ENCODE results near the gene BEAN1. TPM values are rescaled to one million over a fixed set of nuclear protein-coding genes. Genes with fewer than 3 reads are reported as not detected.
"Not testable (repeated sequence)": the region's sequence is repeated elsewhere in the genome, so short reads cannot be mapped to it uniquely, and the experiment has no call there.

BEAN1 gene
- total RNA-seq, 1 donor from 2014 or later: 1.2 TPM

- H3K9me3 Mint-ChIP-seq (ENCODE audit: unreplicated experiment): no peaks in the 10 kb centered on the region
- no peaks in the 10 kb centered on the region for H3K79me2 ChIP-seq (ENCODE audit: insufficient read depth, low read length)
- DNase-seq (ENCODE audit: low read depth) (no peak), FAIRE-seq (no peak)
- no peaks in the 10 kb centered on the region for H3K36me3 ChIP-seq (ENCODE audit: insufficient read depth, low read length)
- H3K27me3 ChIP-seq (ENCODE audit: insufficient read depth, low read length): no peaks in the 10 kb centered on the region
- no peak overlapping the region for H3K27ac Mint-ChIP-seq (ENCODE audit: unreplicated experiment)
- H3K27me3 Mint-ChIP-seq (ENCODE audit: low read depth, unreplicated experiment): peaks cover 2% of the 10 kb centered on the region
- no peak overlapping the region for H2AFZ ChIP-seq (ENCODE audit: low read depth, low read length)
- no peak overlapping the region for H3K9ac ChIP-seq (ENCODE audit: low read length)
- peaks cover 60% of the 10 kb centered on the region for H3K4me1 ChIP-seq (ENCODE audit: insufficient read depth, low read length)
- H3K4me2 ChIP-seq (ENCODE audit: low read length): peak overlapping the region; percentile 15
- H3K4me3 Mint-ChIP-seq (ENCODE audit: unreplicated experiment): no peak overlapping the region
- peaks cover 40% of the 10 kb centered on the region for H3K4me1 Mint-ChIP-seq (ENCODE audit: low read depth, unreplicated experiment)
- no peak overlapping the region for H3K27ac ChIP-seq (ENCODE audit: low read depth, low read length)
- no peaks in the 10 kb centered on the region for H3K9me3 ChIP-seq (ENCODE audit: insufficient read depth, low read depth, low read length)
- H3K36me3 Mint-ChIP-seq (ENCODE audit: low read depth, unreplicated experiment): no peaks in the 10 kb centered on the region
- TF ChIP-seq, protein P1, sequence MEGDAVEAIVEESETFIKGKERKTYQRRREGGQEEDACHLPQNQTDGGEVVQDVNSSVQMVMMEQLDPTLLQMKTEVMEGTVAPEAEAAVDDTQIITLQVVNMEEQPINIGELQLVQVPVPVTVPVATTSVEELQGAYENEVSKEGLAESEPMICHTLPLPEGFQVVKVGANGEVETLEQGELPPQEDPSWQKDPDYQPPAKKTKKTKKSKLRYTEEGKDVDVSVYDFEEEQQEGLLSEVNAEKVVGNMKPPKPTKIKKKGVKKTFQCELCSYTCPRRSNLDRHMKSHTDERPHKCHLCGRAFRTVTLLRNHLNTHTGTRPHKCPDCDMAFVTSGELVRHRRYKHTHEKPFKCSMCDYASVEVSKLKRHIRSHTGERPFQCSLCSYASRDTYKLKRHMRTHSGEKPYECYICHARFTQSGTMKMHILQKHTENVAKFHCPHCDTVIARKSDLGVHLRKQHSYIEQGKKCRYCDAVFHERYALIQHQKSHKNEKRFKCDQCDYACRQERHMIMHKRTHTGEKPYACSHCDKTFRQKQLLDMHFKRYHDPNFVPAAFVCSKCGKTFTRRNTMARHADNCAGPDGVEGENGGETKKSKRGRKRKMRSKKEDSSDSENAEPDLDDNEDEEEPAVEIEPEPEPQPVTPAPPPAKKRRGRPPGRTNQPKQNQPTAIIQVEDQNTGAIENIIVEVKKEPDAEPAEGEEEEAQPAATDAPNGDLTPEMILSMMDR (IDR thresholded peaks at IDR 0.05; ENCODE audit: insufficient read depth, low read depth, low read length): no peak
- no peak for TF ChIP-seq EZH2 (IDR thresholded peaks at IDR 0.05; ENCODE audit: insufficient read depth, low read length)
- no peaks in the 10 kb centered on the region for H4K20me1 ChIP-seq (ENCODE audit: insufficient read depth, low read length)
- no peak overlapping the region for H3K4me3 ChIP-seq (ENCODE audit: insufficient read depth, low read depth, low read length)
Observed at GRCh38 chr16:66513111-66513723, 86.1 kb downstream of the BEAN1 start.

GRCh38 chr16:66514391-66514790 is 87.3 kb downstream of the BEAN1 start:
- not testable (repeated sequence) for H2AFZ ChIP-seq (ENCODE audit: low read depth, low read length); H3K9me3 ChIP-seq (ENCODE audit: insufficient read depth, low read depth, low read length); H3K27ac ChIP-seq (ENCODE audit: low read depth, low read length); H3K36me3 ChIP-seq (ENCODE audit: insufficient read depth, low read length); H3K27me3 Mint-ChIP-seq (ENCODE audit: low read depth, unreplicated experiment); H3K4me2 ChIP-seq (ENCODE audit: low read length); H3K9me3 Mint-ChIP-seq (ENCODE audit: unreplicated experiment); H3K79me2 ChIP-seq (ENCODE audit: insufficient read depth, low read length); H3K27me3 ChIP-seq (ENCODE audit: insufficient read depth, low read length); H3K36me3 Mint-ChIP-seq (ENCODE audit: low read depth, unreplicated experiment); H4K20me1 ChIP-seq (ENCODE audit: insufficient read depth, low read length); H3K27ac Mint-ChIP-seq (ENCODE audit: unreplicated experiment); FAIRE-seq; H3K4me3 Mint-ChIP-seq (ENCODE audit: unreplicated experiment); H3K4me3 ChIP-seq (ENCODE audit: insufficient read depth, low read depth, low read length); H3K9ac ChIP-seq (ENCODE audit: low read length); DNase-seq (ENCODE audit: low read depth)
- H3K4me1 ChIP-seq (ENCODE audit: insufficient read depth, low read length): peaks cover 60% of the 10 kb centered on the region
- peaks cover 38% of the 10 kb centered on the region for H3K4me1 Mint-ChIP-seq (ENCODE audit: low read depth, unreplicated experiment)

DNA sequence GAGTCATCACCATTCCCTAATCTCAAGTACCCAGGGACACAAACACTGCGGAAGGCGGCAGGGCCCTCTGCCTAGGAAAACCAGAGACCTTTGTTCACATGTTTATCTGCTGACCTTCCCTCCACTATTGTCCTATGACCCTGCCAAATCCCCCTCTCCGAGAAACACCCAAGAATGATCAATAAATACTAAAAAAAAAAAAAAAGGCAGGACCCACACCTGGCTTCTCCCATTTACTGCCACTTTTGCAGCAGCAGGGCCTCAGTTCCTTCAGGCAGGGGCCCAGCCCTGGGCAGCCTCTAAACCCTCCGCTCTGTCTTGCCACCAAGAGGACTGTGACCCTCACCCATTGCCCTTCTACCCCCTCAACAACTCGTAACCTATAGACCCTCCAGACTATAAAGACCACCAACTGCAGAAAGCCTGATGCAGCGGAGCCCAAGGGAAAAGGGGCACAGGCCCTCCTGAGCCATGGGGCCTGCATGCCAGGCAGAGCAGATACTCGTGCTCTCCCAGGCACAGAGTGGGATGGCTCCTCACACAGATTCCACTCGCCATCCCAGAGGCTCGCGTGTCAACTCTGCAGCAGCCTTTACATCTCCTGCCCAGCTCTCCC is 88.0 kb downstream of the BEAN1 start:
- DNase-seq (ENCODE audit: low read depth); H3K27ac ChIP-seq (ENCODE audit: low read depth, low read length); H3K4me3 ChIP-seq (ENCODE audit: insufficient read depth, low read depth, low read length); H3K36me3 Mint-ChIP-seq (ENCODE audit: low read depth, unreplicated experiment); H2AFZ ChIP-seq (ENCODE audit: low read depth, low read length); H3K4me3 Mint-ChIP-seq (ENCODE audit: unreplicated experiment); H3K9me3 ChIP-seq (ENCODE audit: insufficient read depth, low read depth, low read length); H3K9me3 Mint-ChIP-seq (ENCODE audit: unreplicated experiment); H3K9ac ChIP-seq (ENCODE audit: low read length); H3K4me2 ChIP-seq (ENCODE audit: low read length); H3K27me3 ChIP-seq (ENCODE audit: insufficient read depth, low read length); FAIRE-seq; H3K79me2 ChIP-seq (ENCODE audit: insufficient read depth, low read length); H3K36me3 ChIP-seq (ENCODE audit: insufficient read depth, low read length); H4K20me1 ChIP-seq (ENCODE audit: insufficient read depth, low read length); H3K27me3 Mint-ChIP-seq (ENCODE audit: low read depth, unreplicated experiment): not testable (repeated sequence)
- H3K4me1 ChIP-seq (ENCODE audit: insufficient read depth, low read length): peaks cover 60% of the 10 kb centered on the region
- H3K27ac Mint-ChIP-seq (ENCODE audit: unreplicated experiment): peak overlapping the region; percentile 48
- peaks cover 38% of the 10 kb centered on the region for H3K4me1 Mint-ChIP-seq (ENCODE audit: low read depth, unreplicated experiment)

Data from astrocyte (in vitro differentiated cells and primary cell).